ENCODE measurements around the gene MAPK6.
"Not testable (repeated sequence)": the region's sequence is repeated elsewhere in the genome, so short reads cannot be mapped to it uniquely, and the experiment has no call there.

MAPK6 gene

GRCh38 chr15:52018693-52019393, at the start of gene MAPK6:
Gene MAPK6, plus strand, starts transcription at chr15:52019219. Its CDS starts 27,242 bp downstream, at chr15:52046461.
- DNase-seq (ENCODE audit: low read depth in 2 of 2) = peak; percentile 85 to 87

GRCh38 chr15:51969728-51970127, 49.3 kb upstream of the MAPK6 start:
- DNase-seq (ENCODE audit: low read depth in 2 of 2) = no peak

GRCh38 chr15:51970132-51970817, 48.7 kb upstream of the MAPK6 start:
- no peak for DNase-seq (ENCODE audit: low read depth in 2 of 2)

GRCh38 chr15:51971032-51971374, 48.0 kb upstream of the MAPK6 start:
- DNase-seq (ENCODE audit: low read depth in 2 of 2) = no peak

- peak; percentile 96 for DNase-seq (ENCODE audit: low read depth in 2 of 2)
Observed at GRCh38 chr15:51971375-51972133, 47.5 kb upstream of the MAPK6 start, which contains the start of gene LEO1. Gene LEO1, minus strand, starts transcription at chr15:51971778. Its CDS starts 33 bp downstream, at chr15:51971745.

- no peak for DNase-seq (ENCODE audit: low read depth in 2 of 2)
Observed at GRCh38 chr15:51973220-51973619, 45.8 kb upstream of the MAPK6 start.

- DNase-seq (ENCODE audit: low read depth in 2 of 2) = no peak
Observed at GRCh38 chr15:51973775-51974174, 45.2 kb upstream of the MAPK6 start.

- DNase-seq (ENCODE audit: low read depth in 2 of 2) = peak; percentile 68 to 70
Observed at GRCh38 chr15:51982013-51982769, 36.8 kb upstream of the MAPK6 start.

GRCh38 chr15:51982770-51983103, 36.3 kb upstream of the MAPK6 start:
- no peak for DNase-seq (ENCODE audit: low read depth in 2 of 2)

GRCh38 chr15:51991141-51991540, 27.9 kb upstream of the MAPK6 start:
- no peak for DNase-seq (ENCODE audit: low read depth in 2 of 2)

- no peak for DNase-seq (ENCODE audit: low read depth in 2 of 2)
Observed at GRCh38 chr15:51992953-51993352, 26.1 kb upstream of the MAPK6 start.

GRCh38 chr15:52002351-52002750, 16.7 kb upstream of the MAPK6 start:
- DNase-seq (ENCODE audit: low read depth in 2 of 2) = no peak

- not testable (repeated sequence) for DNase-seq (ENCODE audit: low read depth in 2 of 2)
Observed at GRCh38 chr15:52003089-52003488, 15.9 kb upstream of the MAPK6 start.

GRCh38 chr15:52003710-52004109, 15.3 kb upstream of the MAPK6 start:
- no peak for DNase-seq (ENCODE audit: low read depth in 2 of 2)

GRCh38 chr15:52004806-52005205, 14.2 kb upstream of the MAPK6 start:
- DNase-seq (ENCODE audit: low read depth in 2 of 2) = no peak

GRCh38 chr15:52005748-52006701, 13.0 kb upstream of the MAPK6 start:
- DNase-seq (ENCODE audit: low read depth in 2 of 2) = no peak

GRCh38 chr15:52006702-52007340, 12.2 kb upstream of the MAPK6 start:
- no peak for DNase-seq (ENCODE audit: low read depth in 2 of 2)

GRCh38 chr15:52008359-52008697, 10.7 kb upstream of the MAPK6 start:
- no peak for DNase-seq (ENCODE audit: low read depth in 2 of 2)

GRCh38 chr15:52008698-52009434, 10.2 kb upstream of the MAPK6 start:
- DNase-seq (ENCODE audit: low read depth in 2 of 2) = no peak

Data from fibroblast of skin of left quadriceps (primary cell).